ENCODE data around the gene NIM1K.

GRCh38 chr5:43174586-43174985 is 17.4 kb upstream of the NIM1K start:
- no peak for TF ChIP-seq CTCF (IDR thresholded peaks at IDR 0.05 in 4 of 5, conservative IDR thresholded peaks at IDR 0.05 in 1 of 5)
- TF ChIP-seq POLR2A (IDR thresholded peaks at IDR 0.05) = no peak

Data from gastrocnemius medialis (tissue), 4 donors.